ENCODE data around the gene ZBTB5. TPM values are rescaled to one million over a fixed set of nuclear protein-coding genes. Genes with fewer than 3 reads are reported as not detected.

ZBTB5 gene
- polyA plus RNA-seq, 3 donors = 32.5 to 33.7 (median 33.0) TPM

DNA sequence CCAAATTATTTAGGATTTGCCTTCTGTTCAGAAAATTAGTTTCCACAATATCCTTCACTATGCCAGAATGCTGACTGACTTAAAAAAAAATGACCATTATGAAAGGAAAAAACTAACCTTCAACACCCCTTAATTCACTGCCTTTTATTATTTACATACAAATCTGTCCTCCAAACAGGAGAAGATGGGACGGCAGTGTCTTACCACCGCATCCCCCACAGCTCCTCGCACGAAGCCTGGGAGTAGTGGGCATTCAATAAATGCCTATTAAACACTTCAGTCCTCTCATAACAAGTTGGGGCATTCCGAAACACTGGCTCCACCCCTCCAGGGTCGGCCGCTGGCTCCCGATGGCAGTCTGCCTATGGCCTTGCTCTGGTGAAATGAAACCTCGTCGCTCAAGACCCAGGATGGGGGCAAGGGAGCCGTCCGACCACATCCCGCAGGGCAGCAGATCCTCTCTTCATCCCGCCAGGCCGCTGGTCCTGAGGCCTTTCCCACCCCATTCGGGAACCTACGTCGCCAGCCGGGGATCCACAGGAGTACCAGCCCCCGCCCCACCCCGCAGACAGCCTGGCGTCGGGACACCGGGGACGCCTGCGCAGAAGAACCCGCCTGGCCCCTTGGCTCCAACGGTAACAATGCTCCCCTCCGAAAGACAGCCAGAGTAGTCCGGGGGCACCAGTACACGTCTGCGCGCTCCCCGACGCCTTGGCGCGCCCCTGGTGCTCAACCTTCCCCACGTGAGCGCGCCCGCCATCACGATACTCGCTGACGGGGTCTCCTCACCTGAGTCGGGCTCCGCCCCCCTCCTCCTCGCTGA is 613 bp downstream of the ZBTB5 start:
- DNase-seq (ENCODE audit: extremely low read depth in 1 of 11, low read depth in 9 of 11, low spot score in 4 of 11) = peak in 4 of 11 donors; percentile 41 to 62 (median 54)

DNA sequence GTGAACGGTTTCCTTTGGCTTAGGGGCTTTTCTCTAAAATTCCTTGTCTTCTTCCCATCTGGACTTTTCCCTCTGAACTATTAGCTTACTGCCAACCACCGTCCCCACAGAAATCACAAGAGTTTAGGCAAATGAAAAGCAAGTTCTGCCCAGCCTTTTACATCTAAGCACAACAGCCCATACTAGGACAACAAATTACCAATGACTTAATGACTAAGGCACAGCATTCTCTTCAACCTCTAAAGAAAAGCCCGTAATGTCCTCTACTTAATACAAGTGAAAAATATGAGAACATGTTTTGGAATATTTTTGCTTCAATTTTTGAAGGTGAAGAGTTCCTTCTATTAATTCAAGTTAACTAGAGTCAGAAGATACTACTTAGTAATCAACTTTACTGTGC is 1.2 kb downstream of the ZBTB5 start:
- DNase-seq (ENCODE audit: extremely low read depth in 1 of 11, low read depth in 9 of 11, low spot score in 4 of 11) = no peak

DNA sequence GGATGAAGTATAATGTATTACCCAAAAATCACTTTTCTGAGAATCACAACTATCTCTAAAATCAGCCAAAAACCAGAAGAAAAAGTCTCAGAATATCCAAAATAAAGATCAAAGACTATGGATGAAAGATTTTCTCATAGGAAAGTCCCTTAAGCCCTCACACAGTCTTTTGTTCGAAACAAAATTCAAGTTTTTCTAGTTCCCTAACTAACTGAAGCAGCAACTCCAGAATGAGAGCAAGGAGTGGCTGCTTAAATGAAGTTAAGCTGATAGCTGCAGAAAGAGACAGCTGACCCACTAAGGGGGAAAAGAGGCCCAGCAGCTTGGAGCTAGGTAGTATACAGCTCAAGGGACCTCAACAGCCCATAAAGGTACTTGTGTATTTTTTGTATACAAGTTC is 8.4 kb downstream of the ZBTB5 start:
- DNase-seq (ENCODE audit: extremely low read depth in 1 of 11, low read depth in 9 of 11, low spot score in 4 of 11) = no peak

DNA sequence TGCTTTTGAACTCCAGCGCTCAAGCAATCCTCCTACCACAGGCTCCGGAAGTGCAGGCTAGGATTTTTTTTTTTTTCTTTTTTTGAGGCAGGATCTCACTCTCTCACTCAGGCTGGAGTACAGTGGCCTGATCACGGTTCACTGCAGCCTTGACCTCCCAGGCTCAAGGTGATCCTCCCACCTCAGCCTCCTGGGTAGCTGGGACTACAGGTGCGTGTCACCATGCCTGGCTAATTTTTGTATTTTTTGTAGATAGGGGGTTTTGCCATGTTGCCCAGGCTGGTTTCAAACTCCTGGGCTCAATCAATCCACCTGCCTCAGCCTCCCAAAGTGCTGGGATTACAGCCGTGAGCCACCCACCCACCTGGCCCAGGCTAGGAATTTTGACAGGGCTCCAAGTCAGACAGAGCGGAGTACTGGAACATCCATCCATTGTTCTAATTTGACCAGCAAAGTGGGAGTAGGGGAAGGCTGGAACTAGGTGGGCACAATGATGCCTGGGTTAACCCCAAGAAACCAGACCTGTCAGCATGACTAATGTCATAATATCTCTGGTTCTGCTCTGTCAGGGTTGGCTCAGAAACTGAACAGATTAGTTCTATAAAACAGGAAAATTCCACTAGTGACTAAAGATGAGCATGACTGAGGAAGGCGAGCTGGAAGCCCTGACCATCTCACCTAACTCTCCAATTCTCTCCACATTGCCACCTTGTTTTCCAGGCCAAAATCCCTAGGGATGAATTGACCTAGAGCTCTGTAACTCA is 9.2 kb downstream of the ZBTB5 start:
- DNase-seq (ENCODE audit: extremely low read depth in 1 of 11, low read depth in 9 of 11, low spot score in 4 of 11) = no peak

DNA sequence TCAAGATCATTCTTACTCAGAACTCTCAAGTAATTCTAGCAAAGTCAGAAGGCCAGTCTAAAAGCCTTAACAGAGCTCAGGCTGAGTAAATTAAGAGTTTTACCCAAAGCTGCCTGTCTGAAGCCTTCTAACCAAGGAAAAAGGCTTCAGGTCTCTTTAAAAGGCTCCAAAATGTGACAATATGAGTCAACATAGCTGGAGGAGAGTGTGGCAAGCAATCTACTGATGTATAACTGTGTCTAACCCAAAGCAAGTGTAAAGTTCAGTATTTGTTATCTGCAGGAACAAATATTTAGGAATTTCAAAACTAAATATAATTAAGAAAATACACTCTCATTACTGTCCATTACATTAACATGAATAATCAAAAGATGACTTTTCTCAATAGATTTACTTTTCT is 11.0 kb downstream of the ZBTB5 start:
- no peak for DNase-seq (ENCODE audit: extremely low read depth in 1 of 11, low read depth in 9 of 11, low spot score in 4 of 11)

DNA sequence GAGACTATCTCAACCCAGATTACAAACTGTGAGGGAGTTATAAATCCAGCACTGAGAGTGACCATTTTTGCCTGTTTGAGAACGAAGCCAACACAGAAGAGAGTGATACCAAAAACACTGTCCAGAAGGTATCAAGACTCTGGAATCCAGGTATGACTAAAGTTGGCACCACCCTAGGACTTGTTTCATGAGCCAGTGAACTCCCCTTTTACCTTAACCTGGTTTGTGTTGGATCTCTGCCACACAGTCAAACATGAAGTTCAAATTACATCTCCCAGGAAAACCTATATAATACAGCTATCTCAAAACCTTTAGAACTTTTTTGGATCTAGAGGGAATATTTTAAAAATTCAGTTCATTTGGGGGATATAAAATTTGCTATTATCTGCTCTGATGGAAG is 11.4 kb downstream of the ZBTB5 start:
- no peak for DNase-seq (ENCODE audit: extremely low read depth in 1 of 11, low read depth in 9 of 11, low spot score in 4 of 11)

DNA sequence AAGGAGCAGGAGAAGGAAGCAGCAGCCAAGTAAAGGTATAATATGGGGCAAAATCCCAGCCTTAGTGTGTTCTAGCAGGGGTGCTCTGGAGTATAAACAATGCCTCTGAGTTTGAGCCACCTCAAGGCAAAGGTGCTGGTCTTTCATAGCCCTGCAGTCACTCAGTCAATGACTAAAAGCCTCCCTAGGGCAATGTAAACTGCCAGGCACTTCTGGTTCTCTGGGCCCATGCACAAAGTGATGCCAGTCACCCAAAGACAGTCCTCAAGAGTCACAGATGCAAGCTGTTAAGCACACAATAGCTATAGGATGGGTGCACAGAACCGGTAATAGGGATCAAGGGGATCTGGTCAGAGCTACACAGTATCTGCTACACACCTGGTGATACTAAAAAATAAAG is 12.6 kb downstream of the ZBTB5 start:
- DNase-seq (ENCODE audit: extremely low read depth in 1 of 11, low read depth in 9 of 11, low spot score in 4 of 11) = no peak

DNA sequence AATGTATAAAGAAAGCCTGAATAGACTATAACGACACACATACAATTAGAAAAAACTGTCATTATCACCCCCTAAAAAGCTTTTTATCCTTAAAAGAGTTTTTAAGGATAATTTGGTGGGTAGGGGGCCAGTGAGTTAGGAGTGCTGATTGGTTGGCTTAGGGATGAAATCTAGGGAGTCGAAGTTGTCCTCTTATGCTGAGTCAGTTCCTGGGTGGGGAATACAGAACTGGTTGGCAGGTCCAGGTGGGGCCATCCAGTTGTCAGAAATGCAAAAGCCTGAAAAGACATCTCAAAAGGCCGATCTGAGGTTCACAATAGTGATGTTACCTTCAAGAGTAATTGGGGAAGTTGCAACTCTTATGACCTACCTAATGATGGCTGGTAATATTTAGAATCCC is 13.6 kb downstream of the ZBTB5 start:
- no peak for DNase-seq (ENCODE audit: extremely low read depth in 1 of 11, low read depth in 9 of 11, low spot score in 4 of 11)

DNA sequence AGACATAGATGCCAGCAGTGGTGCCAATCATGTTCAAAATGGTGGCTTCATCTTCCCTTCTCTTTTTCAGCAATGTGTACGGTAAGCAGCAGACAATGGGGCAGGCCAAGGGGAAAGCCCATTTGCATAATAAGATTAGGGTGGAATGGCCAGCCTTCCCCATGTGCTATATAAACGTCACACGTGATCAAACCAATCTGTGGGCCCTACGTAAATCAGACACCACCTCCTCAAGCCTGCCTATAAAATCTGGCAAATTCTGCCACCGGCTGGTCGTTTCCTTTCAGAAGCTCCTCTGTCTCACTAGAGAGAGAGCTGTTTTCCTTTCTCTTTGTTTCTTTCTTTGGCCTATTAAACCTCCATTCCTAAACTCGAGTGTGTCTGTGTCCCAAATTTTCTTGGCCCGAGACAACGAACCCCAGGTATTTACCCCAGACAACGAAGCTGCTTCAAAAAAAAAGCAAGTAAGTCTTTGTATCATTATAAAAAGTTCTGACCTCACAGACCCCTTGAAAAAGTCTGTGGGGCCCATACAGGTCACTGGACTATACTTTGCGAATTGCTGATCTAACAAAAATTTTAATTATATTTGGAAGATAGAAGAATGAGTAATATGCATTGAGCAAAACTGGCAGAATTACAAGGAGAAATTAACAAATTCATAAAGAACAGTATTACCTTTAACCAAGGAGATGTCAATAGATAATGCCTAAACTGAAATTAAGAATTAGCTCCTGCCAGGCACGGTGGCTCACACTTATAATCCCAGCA is 15.2 kb downstream of the ZBTB5 start:
- DNase-seq (ENCODE audit: extremely low read depth in 1 of 11, low read depth in 9 of 11, low spot score in 4 of 11) = no peak

DNA sequence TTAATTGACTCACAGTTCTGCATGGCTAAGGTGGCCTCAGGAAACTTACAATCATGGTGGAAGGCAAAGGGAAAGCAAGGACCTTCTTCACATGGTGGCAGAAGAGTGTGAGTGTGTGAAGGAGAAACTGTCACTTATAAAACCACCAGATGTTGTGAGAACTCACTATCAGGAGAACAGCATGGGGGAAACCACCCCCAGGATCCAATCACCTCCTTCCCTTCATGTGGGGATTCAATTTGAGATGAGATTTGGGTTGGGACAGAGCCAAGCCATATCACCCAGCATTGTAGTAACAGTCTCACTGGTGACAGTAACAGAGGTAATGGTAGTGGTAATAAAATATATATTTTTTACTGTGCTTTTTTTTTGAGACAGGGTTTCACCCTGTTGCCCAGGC is 18.1 kb downstream of the ZBTB5 start:
- no peak for DNase-seq (ENCODE audit: extremely low read depth in 1 of 11, low read depth in 9 of 11, low spot score in 4 of 11)

DNA sequence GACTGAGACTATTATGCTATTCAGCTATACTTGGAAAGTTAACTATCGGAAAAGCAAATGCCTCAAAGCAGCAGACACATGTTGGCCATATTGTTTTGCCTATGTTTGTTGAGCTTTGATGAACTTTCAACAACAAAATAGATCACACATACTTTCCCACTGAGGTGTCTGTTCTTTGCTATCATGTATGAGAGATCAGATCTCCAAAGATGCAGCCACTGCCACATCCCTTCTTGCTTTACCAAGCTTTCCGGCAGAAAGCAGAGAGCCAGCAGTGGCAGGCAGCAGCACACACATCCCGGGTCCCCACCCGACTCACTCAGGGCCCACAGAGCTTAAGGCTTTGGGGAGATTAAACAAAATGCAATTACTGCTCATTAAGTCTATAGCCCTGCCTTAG is 18.8 kb downstream of the ZBTB5 start:
- DNase-seq (ENCODE audit: extremely low read depth in 1 of 11, low read depth in 9 of 11, low spot score in 4 of 11) = no peak

DNA sequence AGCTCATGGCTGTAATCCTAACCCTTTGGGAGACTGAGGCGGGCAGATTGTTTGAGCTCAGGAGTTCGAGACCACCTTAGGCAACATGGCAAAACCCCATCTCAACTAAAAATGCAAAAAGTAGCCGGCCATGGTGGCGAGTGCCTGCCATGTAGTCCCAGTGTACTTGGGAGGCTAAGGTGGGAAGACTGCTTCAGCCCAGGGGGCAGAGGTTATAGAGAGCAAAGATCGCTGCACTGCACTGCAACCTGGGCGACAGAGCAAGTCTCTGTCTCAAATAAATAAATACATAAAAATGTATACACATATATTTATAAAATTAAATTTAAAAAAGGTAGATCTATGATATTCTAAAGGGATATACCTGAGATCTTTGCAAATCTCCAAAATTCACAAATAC is 19.4 kb downstream of the ZBTB5 start:
- no peak for DNase-seq (ENCODE audit: extremely low read depth in 1 of 11, low read depth in 9 of 11, low spot score in 4 of 11)

DNA sequence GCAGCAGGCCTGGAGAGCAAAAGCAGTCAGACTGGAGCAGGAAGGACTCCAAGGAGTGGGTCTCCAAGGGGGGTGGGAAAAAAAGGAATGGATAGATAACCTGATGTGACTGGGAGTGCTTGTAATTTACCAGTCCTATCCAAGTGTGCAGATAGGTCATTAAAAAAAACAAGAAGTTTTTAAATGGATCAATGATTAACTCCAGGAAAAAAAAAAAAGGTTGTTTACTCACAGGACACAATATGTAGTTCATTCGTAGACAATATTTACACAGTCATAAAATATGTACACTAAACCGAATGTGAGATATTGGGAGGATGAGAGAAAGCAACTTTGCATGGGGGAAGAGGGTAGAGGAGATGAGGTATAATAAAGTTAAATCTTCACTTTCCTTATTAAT is 20.4 kb downstream of the ZBTB5 start:
- no peak for DNase-seq (ENCODE audit: extremely low read depth in 1 of 11, low read depth in 9 of 11, low spot score in 4 of 11)

DNA sequence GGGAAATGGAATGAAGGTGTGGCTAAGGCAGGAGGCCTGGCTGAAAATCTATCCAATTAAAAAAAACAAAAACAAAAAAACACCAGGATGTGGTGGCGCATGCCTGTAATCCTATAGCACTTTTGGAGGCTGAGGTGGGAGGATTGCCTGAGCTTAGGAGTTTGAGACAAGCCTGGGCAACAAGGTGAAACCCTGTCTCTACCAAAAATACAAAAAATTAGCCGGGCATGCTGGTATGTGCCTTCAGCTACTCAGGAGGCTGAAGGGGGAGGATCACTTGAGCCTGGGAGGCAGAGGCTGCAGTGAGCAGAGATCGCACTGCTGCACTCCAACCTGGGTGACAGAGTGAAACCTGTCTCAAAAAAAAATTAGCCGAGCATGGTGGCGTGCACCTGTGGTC is 21.7 kb downstream of the ZBTB5 start:
- no peak for DNase-seq (ENCODE audit: extremely low read depth in 1 of 11, low read depth in 9 of 11, low spot score in 4 of 11)

DNA sequence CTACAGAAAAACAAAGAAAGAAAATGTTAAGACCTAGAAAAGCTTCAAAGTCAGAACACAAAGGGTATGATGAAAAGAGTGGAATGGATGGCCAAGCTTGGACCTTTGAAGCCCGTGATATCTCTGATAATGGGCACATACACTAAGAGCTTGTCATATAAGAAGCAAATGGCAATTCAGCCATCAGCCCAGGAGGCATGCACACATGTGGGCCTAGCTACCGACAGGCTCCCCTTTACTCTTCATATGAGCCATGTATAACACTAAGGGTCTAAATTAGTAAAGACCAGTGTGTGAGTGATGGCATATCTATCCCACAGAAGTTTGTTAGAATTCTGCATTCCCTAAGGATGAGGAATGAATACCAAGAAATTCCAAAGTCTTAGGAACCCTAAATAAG is 22.7 kb downstream of the ZBTB5 start:
- DNase-seq (ENCODE audit: extremely low read depth in 1 of 11, low read depth in 9 of 11, low spot score in 4 of 11) = no peak

DNA sequence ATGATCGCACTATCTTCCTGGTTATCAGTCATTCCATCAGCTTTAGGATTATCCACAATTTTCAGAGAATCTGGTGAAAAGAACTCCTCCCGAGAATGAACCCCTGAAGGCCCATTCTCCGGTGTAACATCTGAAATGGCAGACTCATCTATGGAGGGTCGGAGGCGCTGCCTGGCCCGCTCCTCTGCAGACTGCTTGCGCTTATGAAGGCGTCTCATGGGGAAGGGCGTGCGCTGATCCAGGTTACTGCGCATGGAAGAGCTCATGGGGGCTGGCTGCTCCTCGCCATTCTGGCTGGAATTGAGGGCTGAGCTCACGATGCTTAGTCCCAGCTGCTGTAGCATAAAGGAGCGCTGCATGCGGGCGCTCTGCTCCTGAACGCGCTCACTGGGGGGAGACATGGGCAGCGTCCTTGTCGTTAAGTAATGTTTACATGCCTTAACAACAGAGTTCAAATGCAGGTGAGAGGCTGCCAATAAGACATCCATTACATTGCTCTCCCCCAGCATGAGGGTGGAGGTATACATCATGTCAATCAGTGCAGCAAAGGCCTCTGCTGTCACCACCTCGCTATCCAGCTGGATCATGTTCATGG is 23.4 kb downstream of the ZBTB5 start:
- DNase-seq (ENCODE audit: extremely low read depth in 1 of 11, low read depth in 9 of 11, low spot score in 4 of 11) = no peak

DNA sequence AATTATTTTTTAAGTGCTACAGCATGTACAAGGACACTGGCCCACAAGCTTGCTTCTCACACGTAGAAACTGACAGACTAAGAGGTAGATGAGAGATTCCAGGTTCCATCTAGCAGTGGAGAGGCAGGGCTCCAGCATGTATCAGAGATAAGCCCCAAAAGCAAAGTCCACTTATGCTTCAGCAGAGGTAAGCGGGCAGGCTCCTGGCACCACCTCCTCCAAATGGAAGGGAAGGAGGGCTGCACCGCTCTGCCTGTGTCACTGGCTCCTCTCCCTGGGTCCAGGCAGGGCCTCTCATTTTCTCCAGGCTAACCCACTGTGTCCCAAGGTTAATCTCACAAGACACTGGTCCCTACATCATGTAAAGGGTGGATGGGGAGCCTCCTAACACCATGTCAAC is 26.9 kb downstream of the ZBTB5 start:
- no peak for DNase-seq (ENCODE audit: extremely low read depth in 1 of 11, low read depth in 9 of 11, low spot score in 4 of 11)

DNA sequence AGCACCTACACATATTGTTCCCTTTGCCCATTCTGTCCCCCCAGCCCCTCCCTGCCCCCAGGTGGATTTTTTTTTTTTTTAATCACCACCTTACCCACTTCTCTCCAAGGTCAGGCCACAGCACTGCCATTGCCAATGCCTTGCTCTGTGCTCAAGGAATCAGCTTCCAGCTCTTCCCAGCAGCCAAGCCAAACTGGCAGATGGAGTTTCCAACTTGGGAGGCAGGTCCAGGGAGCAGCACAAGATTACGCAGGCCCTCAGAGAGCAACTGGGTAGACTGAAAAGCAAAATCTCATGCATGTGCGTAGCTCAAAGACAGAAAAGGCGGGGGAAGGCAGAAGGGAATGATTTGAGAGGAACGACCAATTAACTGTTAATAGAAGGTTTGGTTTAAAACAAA is 27.6 kb downstream of the ZBTB5 start:
- no peak for DNase-seq (ENCODE audit: extremely low read depth in 1 of 11, low read depth in 9 of 11, low spot score in 4 of 11)

DNA sequence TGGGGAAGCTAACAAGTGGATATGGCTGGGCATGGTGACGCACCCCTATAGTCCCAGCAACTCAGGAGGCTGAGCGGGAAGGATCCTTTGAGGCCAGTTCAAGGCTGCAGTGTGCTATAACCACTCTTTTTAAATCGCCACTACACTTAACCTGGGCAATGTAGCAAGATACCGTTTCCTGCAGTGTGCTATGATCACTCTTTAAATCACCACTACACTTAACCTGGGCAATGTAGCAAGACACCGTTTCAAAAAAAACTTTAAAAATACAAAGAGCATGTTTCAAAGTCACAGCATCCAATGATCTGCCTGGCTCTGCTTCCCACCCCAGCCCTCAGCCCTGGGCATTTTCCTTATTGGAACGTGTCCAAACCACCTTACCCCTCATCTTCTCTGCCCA is 28.2 kb downstream of the ZBTB5 start:
- no peak for DNase-seq (ENCODE audit: extremely low read depth in 1 of 11, low read depth in 9 of 11, low spot score in 4 of 11)

DNA sequence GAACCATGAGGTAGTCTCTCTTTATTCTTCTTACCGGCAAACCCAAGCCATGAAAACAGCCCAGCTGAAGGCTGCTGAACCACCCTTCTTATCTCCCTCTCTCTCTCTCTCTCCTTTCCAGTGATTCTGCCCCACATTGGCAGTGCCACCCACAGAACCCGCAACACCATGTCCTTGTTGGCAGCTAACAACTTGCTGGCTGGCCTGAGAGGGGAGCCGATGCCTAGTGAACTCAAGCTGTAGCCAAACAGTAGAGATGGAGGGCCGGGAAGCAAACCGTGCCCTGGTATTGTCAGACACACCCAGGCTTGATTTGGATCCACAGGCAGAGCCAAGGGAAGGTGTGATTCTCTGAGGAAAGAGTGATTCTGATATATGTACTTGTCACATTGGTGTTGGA is 28.7 kb downstream of the ZBTB5 start:
- no peak for DNase-seq (ENCODE audit: extremely low read depth in 1 of 11, low read depth in 9 of 11, low spot score in 4 of 11)
